ENCODE data around the gene NCKAP5.

The NCKAP5 gene

GRCh38 chr2:132750606-132751005 lies 817.7 kb downstream of the NCKAP5 start:
- H3K36me3 ChIP-seq, result no peaks in the 10 kb centered on the region
- no peaks in the 10 kb centered on the region for H3K27me3 ChIP-seq
- no peak for TF ChIP-seq CTCF (IDR thresholded peaks at IDR 0.05)
- H3K9me3 ChIP-seq, result no peaks in the 10 kb centered on the region
- H3K4me1 ChIP-seq (ENCODE audit: control insufficient read depth in 1 of 2, insufficient read depth in 1 of 2, low read depth in 1 of 2, low read length in 1 of 2), result no peaks in the 10 kb centered on the region
- H3K27ac ChIP-seq, result no peak overlapping the region
- H3K4me3 ChIP-seq (ENCODE audit: low read depth in 1 of 2, low read length in 1 of 2), result no peak overlapping the region

- no peaks in the 10 kb centered on the region for H3K36me3 ChIP-seq
- TF ChIP-seq CTCF (IDR thresholded peaks at IDR 0.05), result no peak
- H3K27me3 ChIP-seq, result no peaks in the 10 kb centered on the region
- H3K4me3 ChIP-seq (ENCODE audit: low read depth in 1 of 2, low read length in 1 of 2), result no peak overlapping the region
- no peak overlapping the region for H3K27ac ChIP-seq
- no peaks in the 10 kb centered on the region for H3K9me3 ChIP-seq
- no peaks in the 10 kb centered on the region for H3K4me1 ChIP-seq (ENCODE audit: control insufficient read depth in 1 of 2, insufficient read depth in 1 of 2, low read depth in 1 of 2, low read length in 1 of 2)
Measured at GRCh38 chr2:132747046-132747445, 821.2 kb downstream of the NCKAP5 start.

GRCh38 chr2:132741754-132742153 lies 826.5 kb downstream of the NCKAP5 start:
- H3K27ac ChIP-seq, result no peak overlapping the region
- no peak overlapping the region for H3K4me3 ChIP-seq (ENCODE audit: low read depth in 1 of 2, low read length in 1 of 2)
- no peak for TF ChIP-seq CTCF (IDR thresholded peaks at IDR 0.05)
- no peaks in the 10 kb centered on the region for H3K4me1 ChIP-seq (ENCODE audit: control insufficient read depth in 1 of 2, insufficient read depth in 1 of 2, low read depth in 1 of 2, low read length in 1 of 2)
- no peaks in the 10 kb centered on the region for H3K27me3 ChIP-seq
- H3K36me3 ChIP-seq, result no peaks in the 10 kb centered on the region
- H3K9me3 ChIP-seq, result no peaks in the 10 kb centered on the region

GRCh38 chr2:132740081-132740720 lies 828.1 kb downstream of the NCKAP5 start:
- no peak overlapping the region for H3K4me3 ChIP-seq (ENCODE audit: low read depth in 1 of 2, low read length in 1 of 2)
- TF ChIP-seq CTCF (IDR thresholded peaks at IDR 0.05), result no peak
- H3K27me3 ChIP-seq, result no peaks in the 10 kb centered on the region
- H3K9me3 ChIP-seq, result no peaks in the 10 kb centered on the region
- no peaks in the 10 kb centered on the region for H3K4me1 ChIP-seq (ENCODE audit: control insufficient read depth in 1 of 2, insufficient read depth in 1 of 2, low read depth in 1 of 2, low read length in 1 of 2)
- no peaks in the 10 kb centered on the region for H3K36me3 ChIP-seq
- H3K27ac ChIP-seq, result no peak overlapping the region

GRCh38 chr2:132738223-132738622 lies 830.0 kb downstream of the NCKAP5 start:
- H3K27ac ChIP-seq, result no peak overlapping the region
- H3K9me3 ChIP-seq, result no peaks in the 10 kb centered on the region
- no peaks in the 10 kb centered on the region for H3K27me3 ChIP-seq
- H3K4me1 ChIP-seq (ENCODE audit: control insufficient read depth in 1 of 2, insufficient read depth in 1 of 2, low read depth in 1 of 2, low read length in 1 of 2), result no peaks in the 10 kb centered on the region
- no peak overlapping the region for H3K4me3 ChIP-seq (ENCODE audit: low read depth in 1 of 2, low read length in 1 of 2)
- H3K36me3 ChIP-seq, result no peaks in the 10 kb centered on the region
- no peak for TF ChIP-seq CTCF (IDR thresholded peaks at IDR 0.05)
